HTERT RPE-1 (cell line): ENCODE measurements around the gene SEMA5A.

ENCODE experiments used
- in situ Hi-C: fragments of 300-500 bp; cut with MboI; formaldehyde crosslinking; loops from 4 replicates; pipeline ENCODE4 v1.14.3; 2020; ENCODE audit warnings: low sequenced_read_pairs

The SEMA5A gene

GRCh38 chr5:9337928-9338595 is 207.8 kb downstream of the SEMA5A start:
- in situ Hi-C loops, result no loop called here

- in situ Hi-C loops, result no loop called here
Measured at GRCh38 chr5:9335754-9336495, 209.9 kb downstream of the SEMA5A start.

GRCh38 chr5:9335269-9335668 is 210.6 kb downstream of the SEMA5A start:
- in situ Hi-C loops, result no loop called here

GRCh38 chr5:9332026-9332425 is 213.8 kb downstream of the SEMA5A start:
- in situ Hi-C loops, result no loop called here

- in situ Hi-C loops, result no loop called here
Measured at GRCh38 chr5:9331372-9331771, 214.5 kb downstream of the SEMA5A start.

- in situ Hi-C loops, result no loop called here
Measured at GRCh38 chr5:9329125-9329524, 216.8 kb downstream of the SEMA5A start.

- in situ Hi-C loops, result no loop called here
Measured at GRCh38 chr5:9325549-9325948, 220.3 kb downstream of the SEMA5A start.

- in situ Hi-C loops, result no loop called here
Measured at GRCh38 chr5:9324348-9325077, 221.4 kb downstream of the SEMA5A start.

GRCh38 chr5:9320652-9321051 is 225.2 kb downstream of the SEMA5A start:
- in situ Hi-C loops, result no loop called here

GRCh38 chr5:9318031-9318430 is 227.8 kb downstream of the SEMA5A start:
- in situ Hi-C loops, result no loop called here

GRCh38 chr5:9316733-9317132 is 229.1 kb downstream of the SEMA5A start:
- in situ Hi-C loops, result no loop called here

GRCh38 chr5:9316041-9316440 is 229.8 kb downstream of the SEMA5A start:
- in situ Hi-C loops, result no loop called here

GRCh38 chr5:9314558-9314957 is 231.3 kb downstream of the SEMA5A start:
- in situ Hi-C loops, result no loop called here

GRCh38 chr5:9313751-9314150 is 232.1 kb downstream of the SEMA5A start:
- in situ Hi-C loops, result no loop called here

- in situ Hi-C loops, result no loop called here
Measured at GRCh38 chr5:9307150-9307549, 238.7 kb downstream of the SEMA5A start.

- in situ Hi-C loops, result no loop called here
Measured at GRCh38 chr5:9302218-9302617, 243.7 kb downstream of the SEMA5A start.

GRCh38 chr5:9301200-9301599 is 244.7 kb downstream of the SEMA5A start:
- in situ Hi-C loops, result no loop called here

- in situ Hi-C loops, result no loop called here
Measured at GRCh38 chr5:9297134-9297533, 248.7 kb downstream of the SEMA5A start.

- in situ Hi-C loops, result no loop called here
Measured at GRCh38 chr5:9295466-9295801, 250.4 kb downstream of the SEMA5A start.

GRCh38 chr5:9294793-9295465 is 250.9 kb downstream of the SEMA5A start:
- in situ Hi-C loops, result no loop called here

GRCh38 chr5:9288234-9288633 is 257.6 kb downstream of the SEMA5A start:
- in situ Hi-C loops, result no loop called here
